ENCODE measurements around the gene BTBD8.

BTBD8 gene

DNA sequence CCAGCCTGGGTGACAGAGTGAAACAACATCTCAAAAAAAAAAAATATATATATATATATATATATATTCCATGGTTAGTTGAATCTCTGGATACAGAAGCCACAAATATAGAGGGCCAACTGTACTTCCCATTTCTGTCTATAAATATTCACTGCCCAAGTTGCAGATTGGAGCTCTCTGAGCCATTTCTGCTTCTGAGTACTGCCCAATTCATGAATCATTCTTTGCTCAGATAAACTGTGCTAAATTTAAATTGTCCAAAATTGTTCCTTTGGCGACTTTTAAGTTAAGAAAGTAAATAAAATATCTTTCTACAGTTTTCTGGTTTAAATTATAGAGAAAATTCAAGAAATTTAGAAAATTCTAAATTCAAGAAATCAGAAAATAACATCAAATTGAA, 114.4 kb downstream of the BTBD8 start:
- DNase-seq, result no peak

DNA sequence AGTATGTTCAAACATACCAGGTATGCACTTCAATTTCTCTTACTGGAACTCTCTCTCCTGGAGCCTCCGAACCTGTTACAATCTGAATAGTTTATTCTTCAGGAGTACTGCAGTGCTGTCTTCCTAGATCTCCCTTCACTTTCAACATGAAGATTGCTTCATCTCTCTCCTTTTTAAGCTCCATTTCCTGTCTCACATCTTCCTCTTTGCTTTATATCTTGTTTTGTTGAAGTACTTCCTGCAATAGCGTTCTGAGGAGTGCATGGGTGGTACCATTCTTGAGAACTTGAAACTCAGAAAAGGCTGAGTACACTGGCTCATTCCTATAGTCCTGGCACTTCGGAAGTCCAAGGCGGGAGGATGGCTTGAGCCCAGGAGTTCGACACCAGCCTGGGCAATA, 121.8 kb downstream of the BTBD8 start:
- no peak for DNase-seq

DNA sequence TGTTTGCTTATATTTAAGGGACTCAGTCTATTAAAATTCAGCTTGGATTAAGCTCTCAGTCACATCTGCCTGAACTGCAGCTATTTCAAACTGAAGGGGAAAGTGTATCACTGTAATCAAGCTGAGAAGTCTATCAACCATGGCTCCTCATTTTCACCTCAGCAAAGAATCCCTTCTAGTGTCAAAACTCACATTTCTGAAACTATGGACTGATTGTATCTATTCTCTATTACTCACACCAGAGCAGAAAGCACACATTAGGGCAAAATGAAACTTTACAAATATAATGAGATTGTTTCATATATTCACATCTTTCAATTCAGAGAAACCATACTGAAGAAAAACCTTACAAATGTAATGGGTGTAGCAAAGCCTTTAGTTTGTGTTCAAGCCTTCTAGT, 123.0 kb downstream of the BTBD8 start:
- DNase-seq, result no peak

DNA sequence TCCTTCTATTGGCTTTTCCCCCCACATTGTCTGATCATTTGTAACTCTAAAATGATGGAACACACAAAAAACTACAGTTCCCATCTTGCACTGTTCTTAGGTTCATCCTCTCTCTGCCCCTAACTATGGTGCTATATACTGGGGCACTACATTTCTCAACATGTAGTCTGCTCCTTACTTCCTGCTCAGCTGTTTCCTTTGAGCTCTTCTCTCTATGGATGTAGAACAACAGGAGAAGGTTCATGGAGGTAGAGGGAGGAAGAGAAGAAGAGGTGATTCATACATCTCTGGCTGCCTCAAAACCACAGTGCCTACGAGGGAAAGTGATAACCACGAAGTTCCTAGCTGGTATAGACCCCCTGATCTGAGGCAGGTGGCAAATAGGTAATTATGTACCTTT, 130.6 kb downstream of the BTBD8 start:
- DNase-seq, result no peak

DNA sequence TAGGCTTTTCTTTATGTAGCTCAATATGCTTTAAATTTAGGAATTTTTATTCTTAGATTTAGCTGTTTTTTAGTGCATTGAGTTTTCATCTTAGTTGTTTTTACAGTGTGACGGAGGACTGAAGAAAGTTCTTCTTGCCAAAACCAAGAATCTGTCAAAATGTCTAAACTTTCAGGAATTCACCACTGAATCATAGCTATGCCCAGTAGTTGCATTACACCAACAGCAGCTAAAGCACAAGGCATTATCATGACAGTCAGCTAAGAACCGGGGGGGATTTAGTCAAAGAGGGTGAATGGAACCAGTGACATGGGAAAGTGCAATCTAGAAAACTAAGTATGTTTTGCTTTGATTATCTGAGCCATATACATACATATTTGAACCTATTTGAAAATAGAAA, 131.0 kb downstream of the BTBD8 start:
- DNase-seq, result no peak

DNA sequence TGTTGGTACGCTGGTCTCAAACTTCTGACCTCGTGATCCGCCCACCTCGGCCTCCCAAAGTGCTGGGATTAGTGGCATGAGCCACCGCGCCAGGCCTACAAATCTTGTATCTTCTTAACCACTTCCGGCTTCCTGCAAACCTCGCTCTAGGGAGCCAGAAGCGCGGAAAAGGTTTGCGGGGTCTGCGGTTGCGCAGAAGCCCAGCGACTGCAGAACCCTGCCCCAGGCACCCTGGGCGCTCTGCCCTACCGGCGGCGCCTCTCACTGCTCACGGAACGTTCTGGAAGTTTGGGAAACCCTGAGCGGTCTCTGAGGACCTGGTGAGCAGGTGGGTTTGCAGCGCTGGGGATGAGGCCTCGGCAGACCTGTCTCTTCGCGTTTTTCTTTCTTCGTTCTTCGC, 137.6 kb downstream of the BTBD8 start, which contains the start of gene C1orf146:
TSS of gene C1orf146 (plus strand) at position 195 of the 400 bp plus-strand sequence. CDS start 13,506 bp downstream, outside the sequence.
- DNase-seq, result no peak

DNA sequence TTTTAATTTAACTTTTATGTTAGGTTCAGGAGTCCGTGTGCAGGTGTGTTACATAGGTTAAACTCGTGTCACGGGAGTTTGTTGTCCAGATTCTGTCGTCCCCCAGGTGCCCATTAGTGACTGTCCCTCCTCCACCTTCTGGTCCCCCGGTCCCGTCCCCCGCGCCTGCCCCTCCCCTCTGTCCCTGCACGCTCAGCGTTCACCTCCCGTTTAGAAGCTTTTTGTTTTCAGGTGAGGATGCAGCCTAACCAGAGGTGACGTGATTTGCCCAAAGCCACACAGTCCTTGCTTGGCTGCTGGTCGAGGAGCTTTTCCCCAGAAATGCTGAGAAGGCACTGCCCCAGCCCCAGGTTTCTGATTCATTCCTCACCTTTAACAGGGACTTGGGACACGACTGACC, 138.4 kb downstream of the BTBD8 start:
- DNase-seq, result no peak

DNA sequence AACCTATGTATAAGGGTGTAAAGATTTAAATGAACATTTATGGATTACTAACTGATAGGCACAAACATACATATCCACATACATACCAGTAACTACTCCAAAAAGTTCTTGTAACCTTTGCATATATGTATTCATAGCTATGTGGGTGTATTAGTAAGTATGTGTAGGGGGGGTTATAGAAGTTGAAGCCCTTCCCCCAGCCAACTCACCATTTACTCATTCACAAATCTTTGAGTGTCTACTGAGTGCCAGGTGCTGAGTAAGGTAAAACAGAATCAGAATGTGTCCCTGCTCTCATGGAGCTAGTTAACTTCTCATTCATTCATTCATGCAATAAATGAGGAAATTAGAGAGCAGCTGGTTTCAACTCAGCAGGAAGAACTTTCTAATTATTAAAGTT, 138.9 kb downstream of the BTBD8 start:
- DNase-seq, result no peak

DNA sequence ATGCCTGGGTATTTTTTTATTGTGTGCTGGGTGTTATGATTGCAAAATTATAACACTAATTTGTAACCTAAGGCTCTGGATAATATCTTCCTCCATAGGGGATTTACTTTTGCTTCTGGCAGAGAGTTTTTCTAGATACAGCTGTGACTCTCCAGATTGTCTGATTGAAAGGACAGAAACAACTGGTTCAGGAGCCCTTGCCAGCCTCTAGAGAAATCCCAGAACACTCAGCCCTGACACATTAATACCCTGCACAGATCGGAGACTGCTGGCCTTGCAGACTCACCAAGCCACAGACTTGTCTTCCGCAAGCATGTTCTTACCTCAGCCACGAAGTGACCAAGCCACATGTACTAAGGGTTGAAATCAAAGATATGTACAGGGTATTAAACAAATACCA, 148.3 kb downstream of the BTBD8 start:
- DNase-seq, result no peak

DNA sequence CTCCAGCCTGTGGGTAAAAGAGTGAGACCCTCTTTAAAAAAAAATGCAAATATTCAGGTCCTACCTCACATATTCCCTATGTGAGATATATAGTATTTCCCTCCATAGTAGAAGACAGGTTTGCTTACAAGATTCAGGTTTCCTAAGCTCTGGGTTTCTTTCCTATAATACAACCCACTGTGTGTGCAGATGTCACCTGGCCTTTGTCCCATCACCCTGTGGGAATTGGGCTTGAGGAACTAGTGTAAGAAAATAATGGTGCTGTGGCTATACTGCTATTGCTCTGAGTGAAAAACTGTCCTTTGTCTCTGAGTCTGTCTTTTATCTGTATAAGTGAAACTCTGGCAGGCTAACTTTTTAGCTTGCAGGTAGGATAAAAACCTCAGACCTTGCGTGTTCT, 150.6 kb downstream of the BTBD8 start:
- no peak for DNase-seq
